Measurements from ENCODE around the gene DOCK10.

GRCh38 chr2:224749136-224749535 lies 293.1 kb downstream of the DOCK10 start:
- TF ChIP-seq POLR2A (IDR thresholded peaks at IDR 0.05; ENCODE audit: low read length) (no peak), GATA1 (IDR thresholded peaks at IDR 0.05; ENCODE audit: low read depth, low read length) (no peak)

All from erythroblast (primary cell).